ENCODE measurements around the gene SYS1.

SYS1 gene

DNA sequence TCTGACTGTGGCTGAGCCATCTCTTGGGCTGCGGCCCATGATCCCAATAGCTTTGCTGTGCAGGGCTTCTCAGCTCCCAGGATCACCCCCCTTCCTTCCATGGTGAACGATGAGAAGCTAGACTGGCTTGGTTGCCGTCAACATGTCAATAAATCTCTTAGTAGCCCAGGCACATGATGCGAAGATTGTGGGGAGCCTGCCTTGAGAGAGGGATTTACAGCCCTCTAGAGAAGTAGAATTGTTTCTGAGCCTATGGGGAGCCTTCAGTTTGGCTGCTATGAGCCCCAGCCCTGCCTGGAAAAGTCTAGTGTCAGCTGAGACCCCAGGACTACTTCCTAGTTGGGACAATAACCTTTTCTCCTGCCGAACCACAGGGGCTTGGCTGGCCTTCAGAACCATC lies 49.7 kb downstream of the SYS1 start:
- in situ Hi-C loops (cut with MboI; ENCODE audit: low sequenced_read_pairs) = no loop called here
- H3K36me3 ChIP-seq (replicated peaks) = peaks cover 29% of the 10 kb centered on the region
- no peaks in the 10 kb centered on the region for H3K27me3 ChIP-seq (ENCODE audit: low read depth)
- no peak for DNase-seq (ENCODE audit: low spot score in 2 of 2)
- peaks cover 17% of the 10 kb centered on the region for H3K4me1 ChIP-seq
- H3K4me3 ChIP-seq = no peak overlapping the region
- H3K9me3 ChIP-seq = peaks cover 2% of the 10 kb centered on the region; the same call in 1 of the 2 replicates

DNA sequence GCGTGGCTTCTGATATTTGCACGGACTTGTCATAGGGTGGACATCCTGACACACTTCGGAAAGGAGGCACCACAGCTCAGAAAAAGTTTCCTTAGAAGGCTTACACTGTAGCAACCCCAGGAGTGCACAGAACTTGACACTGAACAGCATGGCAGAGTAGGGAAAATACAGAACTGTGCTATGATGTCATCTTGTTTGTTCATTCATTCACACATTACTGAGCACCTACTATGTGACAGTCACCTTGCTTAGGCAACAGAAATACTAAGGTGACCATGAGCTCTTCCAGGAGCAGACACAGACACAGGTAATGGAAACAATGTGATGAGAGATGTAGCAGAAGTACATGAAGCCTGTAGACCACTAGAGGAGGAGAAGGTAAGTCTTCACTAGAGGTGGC lies 50.5 kb downstream of the SYS1 start:
- no peak for DNase-seq (ENCODE audit: low spot score in 2 of 2)
- H3K27me3 ChIP-seq (ENCODE audit: low read depth) = no peaks in the 10 kb centered on the region
- H3K4me1 ChIP-seq = peaks cover 14% of the 10 kb centered on the region
- H3K4me3 ChIP-seq = no peak overlapping the region
- in situ Hi-C loops (cut with MboI; ENCODE audit: low sequenced_read_pairs) = no loop called here
- H3K9me3 ChIP-seq = peaks cover 2% of the 10 kb centered on the region; the same call in 1 of the 2 replicates
- H3K36me3 ChIP-seq (replicated peaks) = peaks cover 25% of the 10 kb centered on the region

DNA sequence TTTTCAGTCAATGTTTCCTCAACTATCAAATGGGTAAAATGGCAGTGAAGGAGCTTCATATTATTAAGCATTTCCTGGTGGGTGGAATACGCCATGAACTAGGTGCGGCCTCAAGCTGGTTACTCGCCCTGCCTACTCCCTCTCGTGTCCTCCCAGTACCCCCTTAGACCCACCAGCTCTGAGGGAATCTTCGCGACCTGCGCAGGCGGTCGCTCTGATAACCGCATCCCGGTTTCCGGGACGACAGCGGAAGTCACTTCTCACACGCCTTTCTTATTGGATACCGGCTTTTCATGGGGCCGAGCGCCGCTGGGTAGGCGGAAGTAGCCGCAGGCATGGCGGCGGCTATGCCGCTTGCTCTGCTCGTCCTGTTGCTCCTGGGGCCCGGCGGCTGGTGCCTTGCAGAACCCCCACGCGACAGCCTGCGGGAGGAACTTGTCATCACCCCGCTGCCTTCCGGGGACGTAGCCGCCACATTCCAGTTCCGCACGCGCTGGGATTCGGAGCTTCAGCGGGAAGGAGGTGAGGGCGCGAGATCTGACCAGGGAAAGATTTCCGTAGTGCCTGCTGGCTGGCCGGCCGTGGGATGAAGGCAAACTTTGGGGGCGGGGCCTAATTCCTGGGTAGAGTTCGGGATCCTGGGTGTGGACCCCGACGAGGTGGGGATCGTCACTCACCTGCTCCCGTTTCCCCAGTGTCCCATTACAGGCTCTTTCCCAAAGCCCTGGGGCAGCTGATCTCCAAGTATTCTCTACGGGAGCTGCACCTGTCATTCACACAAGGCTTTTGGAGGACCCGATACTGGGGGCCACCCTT lies 53.1 kb downstream of the SYS1 start, which contains the start of gene PIGT:
PIGT (plus strand) TSS at position 320 of the 816 bp plus-strand sequence; CDS start at position 336, 16 bp downstream.
- peak within 1 kb of the TSS; percentile 74 for H3K4me3 ChIP-seq
- peaks cover 14% of the 10 kb centered on the region for H3K4me1 ChIP-seq
- peaks cover 21% of the 10 kb centered on the region for H3K36me3 ChIP-seq (replicated peaks)
- no peaks in the 10 kb centered on the region for H3K27me3 ChIP-seq (ENCODE audit: low read depth)
- H3K9me3 ChIP-seq = peaks cover 2% of the 10 kb centered on the region; the same call in 1 of the 2 replicates
- in situ Hi-C loops (cut with MboI; ENCODE audit: low sequenced_read_pairs) = no loop called here
- DNase-seq (ENCODE audit: low spot score in 2 of 2) = peak; percentile 89

DNA sequence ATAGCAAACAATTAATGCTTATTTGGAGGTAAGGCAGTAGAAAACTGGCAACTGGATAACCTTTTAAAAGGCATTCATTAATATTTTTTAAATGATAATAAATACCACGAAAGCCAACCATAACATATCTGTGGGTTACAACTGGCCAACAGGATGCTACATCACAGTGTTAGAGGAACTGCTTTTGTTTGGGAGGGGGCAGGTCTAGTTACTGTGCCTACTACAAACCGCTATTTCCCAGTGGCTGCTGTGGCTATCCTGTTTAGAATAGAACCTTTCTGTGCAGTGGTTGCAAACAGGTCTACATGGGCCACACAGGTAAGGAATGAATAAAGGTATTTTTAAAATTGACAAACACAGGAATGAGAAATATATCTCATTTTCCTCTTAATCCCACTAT lies 54.0 kb downstream of the SYS1 start:
- Histone ChIP-seq H3K9me3 (peaks cover 2% of the 10 kb centered on the region; the same call in 1 of the 2 replicates), H3K4me1 (peaks cover 14% of the 10 kb centered on the region), H3K4me3 (peak overlapping the region; percentile 74), H3K27me3 (ENCODE audit: low read depth) (no peaks in the 10 kb centered on the region), H3K36me3 (replicated peaks) (peaks cover 27% of the 10 kb centered on the region)
- in situ Hi-C loops (cut with MboI; ENCODE audit: low sequenced_read_pairs) = no loop called here
- no peak for DNase-seq (ENCODE audit: low spot score in 2 of 2)
